Gastrocnemius medialis (tissue), 4 donors: ENCODE measurements around the gene STK38.

Source experiments
- POLR2A ChIP-seq, 2 donors: fragments of 450-650 bp; IDR thresholded peaks; one replicate each; pipeline ENCODE4 v1.6.1; 2017; ENCODE audit warnings: antibody characterized with exemption in 2 of 2, mild to moderate bottlenecking in 2 of 2, moderate library complexity in 2 of 2
- TF ChIP-seq, protein P1 (sequence below), 5 experiments: fragments of 450-650 bp in 3 of 5; fragments of 200-600 bp in 2 of 5; sonication (generic) in 2 of 5; IDR thresholded peaks in 4 of 5; conservative IDR thresholded peaks in 1 of 5; 1 replicate in 4 of 5; 2 replicates in 1 of 5; pipeline ENCODE4 v1.5.1; 2016 to 2019; ENCODE audit warnings: antibody characterized with exemption in 5 of 5, mild to moderate bottlenecking in 3 of 5, moderate library complexity in 3 of 5

DNA sequence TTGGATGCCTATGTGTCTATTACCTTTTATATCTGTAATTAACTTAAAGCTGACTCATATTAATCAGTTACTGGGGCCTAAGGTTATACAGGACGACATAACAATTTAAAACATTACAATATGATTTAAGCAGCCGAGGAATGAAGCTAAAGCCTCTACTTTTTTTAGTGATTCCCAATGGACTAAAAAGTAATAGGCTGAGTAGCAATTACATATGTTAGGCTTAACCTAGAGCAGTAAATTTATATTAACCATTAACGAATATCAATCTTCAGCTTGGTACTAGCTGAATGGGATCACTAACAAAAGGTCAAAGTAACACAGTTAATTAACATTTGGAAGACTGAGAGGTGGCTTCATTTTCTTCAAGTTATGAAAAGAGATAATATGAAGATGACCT, 43.1 kb downstream of the STK38 start:
- TF ChIP-seq, protein P1, sequence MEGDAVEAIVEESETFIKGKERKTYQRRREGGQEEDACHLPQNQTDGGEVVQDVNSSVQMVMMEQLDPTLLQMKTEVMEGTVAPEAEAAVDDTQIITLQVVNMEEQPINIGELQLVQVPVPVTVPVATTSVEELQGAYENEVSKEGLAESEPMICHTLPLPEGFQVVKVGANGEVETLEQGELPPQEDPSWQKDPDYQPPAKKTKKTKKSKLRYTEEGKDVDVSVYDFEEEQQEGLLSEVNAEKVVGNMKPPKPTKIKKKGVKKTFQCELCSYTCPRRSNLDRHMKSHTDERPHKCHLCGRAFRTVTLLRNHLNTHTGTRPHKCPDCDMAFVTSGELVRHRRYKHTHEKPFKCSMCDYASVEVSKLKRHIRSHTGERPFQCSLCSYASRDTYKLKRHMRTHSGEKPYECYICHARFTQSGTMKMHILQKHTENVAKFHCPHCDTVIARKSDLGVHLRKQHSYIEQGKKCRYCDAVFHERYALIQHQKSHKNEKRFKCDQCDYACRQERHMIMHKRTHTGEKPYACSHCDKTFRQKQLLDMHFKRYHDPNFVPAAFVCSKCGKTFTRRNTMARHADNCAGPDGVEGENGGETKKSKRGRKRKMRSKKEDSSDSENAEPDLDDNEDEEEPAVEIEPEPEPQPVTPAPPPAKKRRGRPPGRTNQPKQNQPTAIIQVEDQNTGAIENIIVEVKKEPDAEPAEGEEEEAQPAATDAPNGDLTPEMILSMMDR (IDR thresholded peaks at IDR 0.05 in 4 of 5, conservative IDR thresholded peaks at IDR 0.05 in 1 of 5), result no peak
- TF ChIP-seq POLR2A (IDR thresholded peaks at IDR 0.05), result no peak
